ENCODE measurements around the gene PPFIBP2. TPM values are rescaled to one million over a fixed set of nuclear protein-coding genes. Genes with fewer than 3 reads are reported as not detected.

PPFIBP2 gene
- total RNA-seq, 1 experiment from 2014 or later = 5.7 TPM

GRCh38 chr11:7501894-7502293 is 11.9 kb upstream of the PPFIBP2 start:
- Histone ChIP-seq H3K36me3 (ENCODE audit: insufficient read depth, low read length, poor library complexity, severe bottlenecking) (no peaks in the 10 kb centered on the region), H3K27ac (ENCODE audit: low read depth, low read length, poor library complexity, severe bottlenecking) (no peak overlapping the region), H3K27me3 (replicated peaks; ENCODE audit: insufficient read depth, low read depth, low read length, poor library complexity) (no peaks in the 10 kb centered on the region), H3K9me3 (ENCODE audit: low read depth, low read length, poor library complexity, severe bottlenecking) (no peaks in the 10 kb centered on the region), H3K4me3 (ENCODE audit: low read depth, low read length, poor library complexity, severe bottlenecking) (no peak overlapping the region), H3K4me1 (ENCODE audit: insufficient read depth, low read length, poor library complexity, severe bottlenecking) (no peaks in the 10 kb centered on the region)
- TF ChIP-seq EZH2 (IDR thresholded peaks at IDR 0.05; ENCODE audit: borderline replicate concordance, low read depth, low read length, poor library complexity, severe bottlenecking) (no peak), CTCF (conservative IDR thresholded peaks at IDR 0.05; ENCODE audit: low read depth, low read length) (no peak)
- intact Hi-C loops (cut with micrococcal nuclease; ENCODE audit: unreplicated experiment) = no loop called here
- ChIA-PET POLR2A (ENCODE audit: low non-redundant PET) (no interaction called here), CTCF (interaction anchor here (0.7 kb wide), 1 partner anchor 20 kb away, joined by 4 read pairs; no protein-coding TSS in a partner anchor)
- no peak for DNase-seq (ENCODE audit: low spot score)
- no TSS peak for BruUV-seq (replicated peaks)

GRCh38 chr11:7506243-7506642 is 7.6 kb upstream of the PPFIBP2 start:
- ChIA-PET CTCF (no interaction called here), POLR2A (ENCODE audit: low non-redundant PET) (no interaction called here)
- Histone ChIP-seq H3K27me3 (replicated peaks; ENCODE audit: insufficient read depth, low read depth, low read length, poor library complexity) (no peaks in the 10 kb centered on the region), H3K4me1 (ENCODE audit: insufficient read depth, low read length, poor library complexity, severe bottlenecking) (no peaks in the 10 kb centered on the region), H3K4me3 (ENCODE audit: low read depth, low read length, poor library complexity, severe bottlenecking) (no peak overlapping the region), H3K36me3 (ENCODE audit: insufficient read depth, low read length, poor library complexity, severe bottlenecking) (no peaks in the 10 kb centered on the region), H3K27ac (ENCODE audit: low read depth, low read length, poor library complexity, severe bottlenecking) (no peak overlapping the region), H3K9me3 (ENCODE audit: low read depth, low read length, poor library complexity, severe bottlenecking) (no peaks in the 10 kb centered on the region)
- intact Hi-C loops (cut with micrococcal nuclease; ENCODE audit: unreplicated experiment) = no loop called here
- TF ChIP-seq CTCF (conservative IDR thresholded peaks at IDR 0.05; ENCODE audit: low read depth, low read length) (no peak), EZH2 (IDR thresholded peaks at IDR 0.05; ENCODE audit: borderline replicate concordance, low read depth, low read length, poor library complexity, severe bottlenecking) (no peak)
- DNase-seq (ENCODE audit: low spot score) = no peak
- BruUV-seq (replicated peaks) = no TSS peak

- H3K9me3 ChIP-seq (ENCODE audit: low read depth, low read length, poor library complexity, severe bottlenecking) = no peaks in the 10 kb centered on the region
- DNase-seq (ENCODE audit: low spot score) = no peak
- H3K36me3 ChIP-seq (ENCODE audit: insufficient read depth, low read length, poor library complexity, severe bottlenecking) = no peaks in the 10 kb centered on the region
- H3K4me3 ChIP-seq (ENCODE audit: low read depth, low read length, poor library complexity, severe bottlenecking) = no peak overlapping the region
- CTCF ChIA-PET = interaction anchor here (0.7 kb wide), 1 partner anchor 402 kb away, joined by 4 read pairs; no protein-coding TSS in a partner anchor
- no peaks in the 10 kb centered on the region for H3K27me3 ChIP-seq (replicated peaks; ENCODE audit: insufficient read depth, low read depth, low read length, poor library complexity)
- BruUV-seq (replicated peaks) = no TSS peak
- no peak overlapping the region for H3K27ac ChIP-seq (ENCODE audit: low read depth, low read length, poor library complexity, severe bottlenecking)
- POLR2A ChIA-PET (ENCODE audit: low non-redundant PET) = no interaction called here
- H3K4me1 ChIP-seq (ENCODE audit: insufficient read depth, low read length, poor library complexity, severe bottlenecking) = no peaks in the 10 kb centered on the region
- intact Hi-C loops (cut with micrococcal nuclease; ENCODE audit: unreplicated experiment) = no loop called here
- TF ChIP-seq EZH2 (IDR thresholded peaks at IDR 0.05; ENCODE audit: borderline replicate concordance, low read depth, low read length, poor library complexity, severe bottlenecking) (no peak), CTCF (conservative IDR thresholded peaks at IDR 0.05; ENCODE audit: low read depth, low read length) (no peak)
Observed at GRCh38 chr11:7508087-7508486, 5.7 kb upstream of the PPFIBP2 start.
